ENCODE measurements around the gene CEP131.

CEP131 gene

GRCh38 chr17:81238490-81238814, 15.7 kb upstream of the CEP131 start:
- DNase-seq (ENCODE audit: low spot score): no peak
- TF ChIP-seq CTCF (IDR thresholded peaks at IDR 0.05; ENCODE audit: extremely low read depth, missing control alignments): no peak

DNA sequence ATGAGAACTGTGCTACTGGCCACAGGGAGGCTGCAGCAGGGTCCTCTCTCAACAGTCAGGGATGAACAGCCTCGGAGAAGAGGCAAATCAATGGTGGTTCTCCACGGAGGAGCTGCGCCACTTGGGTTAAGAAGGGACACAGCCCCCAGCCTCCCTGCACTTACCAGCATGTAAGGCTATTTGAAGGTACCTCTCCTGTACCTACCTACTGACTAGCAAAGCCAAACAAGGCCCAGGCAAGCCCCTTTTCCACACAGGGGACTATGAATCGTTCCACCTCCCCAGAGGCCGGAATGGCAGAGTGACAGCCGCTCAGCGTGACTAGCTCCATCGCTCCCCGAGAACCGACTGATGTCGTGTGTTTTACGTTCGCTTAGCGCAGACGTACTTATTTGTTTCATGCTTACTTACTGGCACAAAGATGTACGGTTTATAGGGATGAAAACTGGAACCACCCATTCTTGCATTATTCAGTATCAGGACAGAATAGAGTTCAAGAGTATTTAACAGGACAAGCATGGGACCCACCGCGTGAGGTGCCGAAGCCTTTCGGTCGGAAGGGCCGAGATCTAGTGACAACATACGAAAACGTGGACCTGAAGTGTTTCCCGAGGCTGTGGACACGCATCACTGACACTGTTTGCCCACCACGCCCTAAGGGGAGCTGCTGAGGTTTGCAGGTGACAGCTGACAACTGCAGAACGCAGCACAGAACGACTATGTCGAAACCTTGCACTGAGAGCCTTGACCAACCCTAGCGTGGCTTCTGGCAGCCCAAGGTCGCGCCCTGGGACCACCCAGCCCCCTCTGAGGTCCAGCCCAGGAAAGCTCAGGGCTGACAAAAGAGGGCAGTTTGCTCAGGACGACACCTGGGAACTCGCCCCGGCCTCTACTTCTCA, 15.1 kb upstream of the CEP131 start:
- no peak for DNase-seq (ENCODE audit: low spot score)
- no peak for TF ChIP-seq CTCF (IDR thresholded peaks at IDR 0.05; ENCODE audit: extremely low read depth, missing control alignments)

DNA sequence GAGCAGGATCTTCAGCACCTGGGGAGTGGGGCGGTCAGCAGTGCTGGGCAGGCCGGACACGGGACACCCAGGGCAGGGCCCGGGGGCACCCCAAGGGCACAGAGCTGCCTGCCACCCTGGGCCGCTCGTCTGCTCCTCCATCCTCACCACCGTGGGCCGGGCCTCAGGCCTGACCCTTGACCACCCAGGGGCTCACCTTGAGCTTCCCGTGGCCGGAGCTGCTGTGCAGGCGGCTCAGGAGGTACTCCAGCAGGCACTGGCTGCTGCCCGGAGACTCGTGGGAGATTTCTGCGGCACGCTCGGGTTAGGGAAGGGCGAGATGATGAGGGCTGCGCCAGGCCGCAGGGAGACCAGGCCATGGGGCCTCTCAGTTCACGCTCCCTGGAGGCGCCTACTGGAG, 14.0 kb upstream of the CEP131 start:
- TF ChIP-seq CTCF (IDR thresholded peaks at IDR 0.05; ENCODE audit: extremely low read depth, missing control alignments): no peak

GRCh38 chr17:81235822-81236740, 13.3 kb upstream of the CEP131 start:
- no peak for TF ChIP-seq CTCF (IDR thresholded peaks at IDR 0.05; ENCODE audit: extremely low read depth, missing control alignments)

More for the DNA sequence above, 14.0 kb upstream of the CEP131 start:
- no peak for DNase-seq (ENCODE audit: low spot score)

DNA sequence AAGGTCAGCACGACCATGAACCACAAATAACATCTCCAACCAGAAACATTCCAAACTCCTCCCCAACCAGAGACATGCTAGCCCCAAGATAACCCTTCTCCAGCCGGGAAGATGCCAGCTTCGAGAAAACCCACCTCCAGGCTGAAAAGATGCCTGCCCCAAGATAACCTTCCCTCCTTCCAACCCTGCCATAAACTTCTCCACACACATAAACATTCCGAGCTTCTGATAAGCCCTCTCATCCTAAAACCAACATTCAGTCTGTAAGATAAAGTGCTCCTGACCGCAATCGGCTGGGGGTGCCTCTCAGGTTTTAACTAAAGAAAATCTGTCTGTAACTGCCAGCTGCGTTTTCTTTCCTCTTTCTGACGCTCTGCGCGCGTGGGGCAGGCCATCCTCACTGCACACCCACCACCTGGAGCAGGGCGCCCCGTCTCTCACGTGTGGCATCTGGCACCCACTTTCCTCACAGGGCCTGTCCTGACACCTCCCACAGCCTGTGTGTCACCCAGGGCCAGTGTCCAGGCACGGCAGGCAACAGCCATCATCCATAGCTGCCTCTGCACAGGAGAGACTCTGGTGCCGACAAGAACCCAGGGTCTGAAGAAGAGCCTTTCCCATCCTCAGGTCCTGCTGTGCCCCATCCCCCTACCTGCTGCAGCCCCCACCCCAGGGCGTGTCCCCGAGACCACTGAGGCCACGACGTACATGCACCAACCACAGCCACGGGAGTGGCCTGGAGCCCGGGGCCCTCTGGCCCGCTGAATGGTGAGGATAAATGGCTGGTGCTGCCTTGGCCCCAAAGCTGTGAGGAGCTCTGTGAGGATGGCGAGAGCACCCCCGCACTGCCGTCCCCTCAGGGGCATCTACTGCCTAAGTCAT, 12.4 kb upstream of the CEP131 start:
- no peak for DNase-seq (ENCODE audit: low spot score)
- TF ChIP-seq CTCF (IDR thresholded peaks at IDR 0.05; ENCODE audit: extremely low read depth, missing control alignments): no peak

More at GRCh38 chr17:81235822-81236740, 13.3 kb upstream of the CEP131 start:
- no peak for DNase-seq (ENCODE audit: low spot score)

DNA sequence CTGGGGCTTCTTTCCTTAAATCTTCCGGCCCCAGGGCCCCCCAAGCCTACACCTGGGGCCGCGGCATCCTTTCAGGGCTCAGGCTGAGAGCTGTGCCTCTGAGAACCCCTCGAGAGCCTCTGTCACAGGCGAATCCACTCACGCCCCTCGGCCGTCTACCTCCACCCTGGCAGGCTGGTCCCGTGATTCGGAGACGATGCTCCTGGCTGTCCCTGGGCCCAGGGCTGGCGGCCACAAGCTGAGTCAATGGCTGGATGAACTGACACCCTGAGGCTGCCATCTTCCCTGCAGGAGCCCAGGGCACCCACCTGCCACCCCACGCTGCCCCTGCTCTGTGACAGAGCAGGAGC, 11.7 kb upstream of the CEP131 start:
- no peak for TF ChIP-seq CTCF (IDR thresholded peaks at IDR 0.05; ENCODE audit: extremely low read depth, missing control alignments)

More for the DNA sequence above, 11.7 kb upstream of the CEP131 start:
- DNase-seq (ENCODE audit: low spot score): no peak

Measured in GM20000 (cell line).